C4-2B (cell line): ENCODE data around the gene NAV2.

Experiments
- H3K27ac ChIP-seq: fragments of 450-650 bp; 2 replicates; pipeline ENCODE4 v1.5.1; 2017
- CTCF ChIP-seq: fragments of 450-650 bp; conservative IDR thresholded peaks from 2 replicates; pipeline ENCODE4 v1.5.1; 2017; ENCODE audit warnings: mild to moderate bottlenecking
- ZFX ChIP-seq: fragments of 450-650 bp; IDR thresholded peaks from 2 replicates; pipeline ENCODE4 v1.6.1; 2017

Gene NAV2

DNA sequence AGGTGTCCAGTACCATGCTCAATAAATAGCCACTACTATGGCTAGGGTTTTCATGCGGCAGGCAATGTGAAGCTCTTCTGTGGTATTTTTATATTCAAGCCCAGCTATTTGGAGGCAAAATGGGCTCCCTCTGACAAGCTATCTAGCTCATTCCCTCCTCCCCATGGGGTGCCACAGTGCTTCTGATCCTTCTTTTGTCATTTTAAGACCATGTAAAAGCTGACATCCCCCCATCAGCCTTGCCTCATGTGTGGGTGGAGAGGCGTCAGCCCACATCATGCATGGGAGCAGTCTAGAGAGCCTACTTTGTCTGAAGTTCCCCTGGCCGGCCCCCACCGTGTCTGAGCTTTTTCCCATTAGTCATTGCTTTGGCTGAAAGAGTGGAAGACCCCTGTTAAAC lies 59.8 kb downstream of the NAV2 start:
- no peak overlapping the region for H3K27ac ChIP-seq
- TF ChIP-seq ZFX (no peak), CTCF (no peak)

GRCh38 chr11:19774329-19774728 lies 61.7 kb downstream of the NAV2 start:
- TF ChIP-seq CTCF (no peak), ZFX (no peak)
- H3K27ac ChIP-seq: no peak overlapping the region

- no peak overlapping the region for H3K27ac ChIP-seq
- TF ChIP-seq CTCF: no peak
- no peak for TF ChIP-seq ZFX
Observed at GRCh38 chr11:19774817-19775580, 62.4 kb downstream of the NAV2 start.

GRCh38 chr11:19775622-19776021 lies 63.0 kb downstream of the NAV2 start:
- TF ChIP-seq ZFX (no peak), CTCF (no peak)
- H3K27ac ChIP-seq: no peak overlapping the region

DNA sequence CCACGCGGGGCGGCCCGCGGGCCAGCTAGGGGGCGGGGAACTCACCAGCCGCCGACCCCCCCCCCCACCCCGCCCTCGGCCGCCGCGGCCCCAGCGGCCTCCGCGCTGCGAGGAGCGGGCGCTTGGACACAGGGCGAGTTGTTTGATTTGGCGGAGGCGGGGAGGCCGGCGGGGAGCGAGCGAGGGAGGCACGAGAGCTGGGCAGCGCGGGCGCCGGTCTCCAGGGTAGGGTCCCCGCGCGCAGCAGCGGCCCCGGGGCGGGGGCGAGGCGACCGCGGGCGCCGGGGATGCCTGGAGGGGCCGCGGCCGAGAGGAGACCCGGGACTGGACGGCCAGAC lies 64.4 kb downstream of the NAV2 start:
- TF ChIP-seq ZFX (no peak), CTCF (no peak)
- no peak overlapping the region for H3K27ac ChIP-seq

GRCh38 chr11:19777377-19778102 lies 64.9 kb downstream of the NAV2 start:
- TF ChIP-seq ZFX (no peak), CTCF (no peak)
- H3K27ac ChIP-seq: no peak overlapping the region

GRCh38 chr11:19779740-19780139 lies 67.1 kb downstream of the NAV2 start:
- no peak overlapping the region for H3K27ac ChIP-seq
- no peak for TF ChIP-seq CTCF
- TF ChIP-seq ZFX: no peak
